Ectodermal cell (in vitro differentiated cells): ENCODE results near the gene NR3C2.
"Not testable (repeated sequence)": the region's sequence is repeated elsewhere in the genome, so short reads cannot be mapped to it uniquely, and the experiment has no call there.

Experiments used
- H3K27ac ChIP-seq: 2 replicates; pipeline ENCODE4 v1.7.0; 2013; ENCODE audit warnings: mild to moderate bottlenecking, low read depth, low read length; ENCODE audit not compliant: insufficient read depth, poor library complexity, severe bottlenecking
- H3K27me3 ChIP-seq: 2 replicates; pipeline ENCODE4 v1.7.0; 2013; ENCODE audit warnings: mild to moderate bottlenecking, low read length; ENCODE audit not compliant: insufficient read depth, control insufficient read depth, poor library complexity, severe bottlenecking
- H3K36me3 ChIP-seq: one replicate; pipeline ENCODE4 v1.7.0; 2013; ENCODE audit warnings: low read length; ENCODE audit not compliant: control insufficient read depth, insufficient read depth
- H3K4me1 ChIP-seq: one replicate; pipeline ENCODE4 v1.7.0; 2013; ENCODE audit warnings: low read length; ENCODE audit not compliant: control insufficient read depth, insufficient read depth
- H3K4me3 ChIP-seq: 2 replicates; pipeline ENCODE4 v1.7.0; 2013; ENCODE audit warnings: low read depth, low read length, control low read depth; ENCODE audit not compliant: insufficient read depth
- H3K9me3 ChIP-seq: 2 replicates; pipeline ENCODE4 v1.7.0; 2013; ENCODE audit warnings: mild to moderate bottlenecking, low read length, moderate library complexity; ENCODE audit not compliant: control insufficient read depth
- WGBS, 2 experiments: methylation state at CpG; one replicate each; pipeline ENCODE4 v1.1.7; 2013; ENCODE audit warnings: missing lambda C conversion rate in 2 of 2; 5-methylcytosine and 5-hydroxymethylcytosine counted together

The NR3C2 gene

GRCh38 chr4:148329751-148330150 is 112.5 kb downstream of the NR3C2 start:
- no peaks in the 10 kb centered on the region for H3K9me3 ChIP-seq
- 96 to 99% methylated on average over 5 of the region's 5 CpGs for WGBS, 2 experiments

GRCh38 chr4:148327683-148328082 is 114.5 kb downstream of the NR3C2 start:
- 83 to 95% methylated on average over 1 of the region's 1 CpG for WGBS, 2 experiments
- H3K9me3 ChIP-seq, result no peaks in the 10 kb centered on the region

More at GRCh38 chr4:148329751-148330150, 112.5 kb downstream of the NR3C2 start:
- H3K27ac ChIP-seq, result no peak overlapping the region
- no peaks in the 10 kb centered on the region for H3K4me1 ChIP-seq
- no peaks in the 10 kb centered on the region for H3K27me3 ChIP-seq
- H3K36me3 ChIP-seq, result no peaks in the 10 kb centered on the region
- no peak overlapping the region for H3K4me3 ChIP-seq

GRCh38 chr4:148323316-148323715 is 118.9 kb downstream of the NR3C2 start:
- H3K27me3 ChIP-seq, H3K27ac ChIP-seq, H3K9me3 ChIP-seq, H3K36me3 ChIP-seq, H3K4me3 ChIP-seq, H3K4me1 ChIP-seq: not testable (repeated sequence)
- WGBS, 2 experiments, result 50 to 67% methylated on average over 16 to 17 of the region's 17 CpGs

More at GRCh38 chr4:148327683-148328082, 114.5 kb downstream of the NR3C2 start:
- no peaks in the 10 kb centered on the region for H3K27me3 ChIP-seq
- H3K36me3 ChIP-seq, result no peaks in the 10 kb centered on the region
- H3K4me1 ChIP-seq, result no peaks in the 10 kb centered on the region
- no peak overlapping the region for H3K4me3 ChIP-seq
- no peak overlapping the region for H3K27ac ChIP-seq

GRCh38 chr4:148315049-148315448 is 127.2 kb downstream of the NR3C2 start:
- H3K27me3 ChIP-seq, result no peaks in the 10 kb centered on the region
- H3K9me3 ChIP-seq, result no peaks in the 10 kb centered on the region
- no peak overlapping the region for H3K27ac ChIP-seq
- no peaks in the 10 kb centered on the region for H3K4me1 ChIP-seq
- H3K36me3 ChIP-seq, result no peaks in the 10 kb centered on the region
- no peak overlapping the region for H3K4me3 ChIP-seq
- WGBS, 2 experiments, result 96 to 98% methylated on average over 2 of the region's 2 CpGs

GRCh38 chr4:148312956-148313490 is 129.2 kb downstream of the NR3C2 start:
- no peak overlapping the region for H3K27ac ChIP-seq
- no peak overlapping the region for H3K4me3 ChIP-seq
- 86 to 94% methylated on average over 1 to 2 of the region's 2 CpGs for WGBS, 2 experiments
- no peaks in the 10 kb centered on the region for H3K27me3 ChIP-seq
- H3K36me3 ChIP-seq, result no peaks in the 10 kb centered on the region
- no peaks in the 10 kb centered on the region for H3K9me3 ChIP-seq
- H3K4me1 ChIP-seq, result no peaks in the 10 kb centered on the region

GRCh38 chr4:148311526-148311925 is 130.7 kb downstream of the NR3C2 start:
- Histone ChIP-seq H3K4me1 (no peaks in the 10 kb centered on the region), H3K27me3 (no peaks in the 10 kb centered on the region), H3K4me3 (no peak overlapping the region), H3K27ac (no peak overlapping the region), H3K36me3 (no peaks in the 10 kb centered on the region), H3K9me3 (no peaks in the 10 kb centered on the region)

GRCh38 chr4:148310756-148311155 is 131.5 kb downstream of the NR3C2 start:
- no peak overlapping the region for H3K27ac ChIP-seq
- 92 to 94% methylated on average over 3 of the region's 3 CpGs for WGBS, 2 experiments

GRCh38 chr4:148305751-148306150 is 136.5 kb downstream of the NR3C2 start:
- WGBS, 2 experiments, result 76 to 85% methylated on average over 3 of the region's 3 CpGs
- H3K9me3 ChIP-seq, result no peaks in the 10 kb centered on the region

More at GRCh38 chr4:148310756-148311155, 131.5 kb downstream of the NR3C2 start:
- Histone ChIP-seq H3K27me3 (no peaks in the 10 kb centered on the region), H3K9me3 (no peaks in the 10 kb centered on the region), H3K36me3 (no peaks in the 10 kb centered on the region), H3K4me1 (no peaks in the 10 kb centered on the region), H3K4me3 (no peak overlapping the region)

GRCh38 chr4:148302416-148302815 is 139.8 kb downstream of the NR3C2 start:
- no peak overlapping the region for H3K4me3 ChIP-seq
- no peaks in the 10 kb centered on the region for H3K36me3 ChIP-seq
- H3K27me3 ChIP-seq, result no peaks in the 10 kb centered on the region
- H3K27ac ChIP-seq, result no peak overlapping the region
- H3K9me3 ChIP-seq, result no peaks in the 10 kb centered on the region
- WGBS, 2 experiments, result 81 to 100% methylated on average over 1 of the region's 1 CpG
- no peaks in the 10 kb centered on the region for H3K4me1 ChIP-seq

More at GRCh38 chr4:148305751-148306150, 136.5 kb downstream of the NR3C2 start:
- no peaks in the 10 kb centered on the region for H3K27me3 ChIP-seq
- H3K36me3 ChIP-seq, result no peaks in the 10 kb centered on the region
- H3K4me1 ChIP-seq, result no peaks in the 10 kb centered on the region
- no peak overlapping the region for H3K27ac ChIP-seq
- no peak overlapping the region for H3K4me3 ChIP-seq

GRCh38 chr4:148300877-148301276 is 141.3 kb downstream of the NR3C2 start:
- Histone ChIP-seq H3K4me3 (no peak overlapping the region), H3K4me1 (no peaks in the 10 kb centered on the region), H3K36me3 (no peaks in the 10 kb centered on the region), H3K9me3 (no peaks in the 10 kb centered on the region), H3K27me3 (no peaks in the 10 kb centered on the region), H3K27ac (no peak overlapping the region)
- 92 to 93% methylated on average over 1 of the region's 1 CpG for WGBS, 2 experiments

- Histone ChIP-seq H3K4me3 (no peak overlapping the region), H3K9me3 (no peaks in the 10 kb centered on the region), H3K4me1 (no peaks in the 10 kb centered on the region), H3K27ac (no peak overlapping the region), H3K36me3 (no peaks in the 10 kb centered on the region), H3K27me3 (no peaks in the 10 kb centered on the region)
- 95% methylated on average over 9 of the region's 9 CpGs for WGBS, 2 experiments
These were observed 142.9 kb downstream of the NR3C2 start for GRCh38 chr4:148299337-148299736.
